HepG2 (cell line): ENCODE data around the gene MRPL38. TPM values are rescaled to one million over a fixed set of nuclear protein-coding genes. Genes with fewer than 3 reads are reported as not detected.

ENCODE experiments used
- BCLAF1 ChIP-seq: fragments of 450-650 bp; IDR thresholded peaks from 2 replicates; pipeline ENCODE4 v1.6.1; 2017; ENCODE audit warnings: mild to moderate bottlenecking
- CHD2 ChIP-seq: IDR thresholded peaks from 2 replicates; pipeline ENCODE4 v1.6.1; 2011; ENCODE audit warnings: low read depth, low read length, improper control_type of control experiment
- GATAD1 ChIP-seq: IDR thresholded peaks from 2 replicates; pipeline ENCODE4 v1.6.1; 2016; ENCODE audit warnings: missing genetic modification reagents, missing compliant biosample characterization
- HNF1A ChIP-seq, 2 experiments: sonication (generic) in 1 of 2; formaldehyde crosslinking in 1 of 2; IDR thresholded peaks; 2 replicates each; pipeline versions ENCODE4 v1.4.0 to v1.6.1; 2016 to 2020; ENCODE audit warnings: borderline replicate concordance in 1 of 2, low read depth in 1 of 2, mild to moderate bottlenecking in 1 of 2, missing genetic modification reagents in 1 of 2
- IKZF1 ChIP-seq: fragments of 450-650 bp; IDR thresholded peaks from 2 replicates; pipeline ENCODE4 v1.7.1; 2016
- KLF6 ChIP-seq: IDR thresholded peaks from 2 replicates; pipeline ENCODE4 v1.8.0; 2016; ENCODE audit warnings: missing biosample characterization, missing genetic modification reagents
- MAF1 ChIP-seq: sonication (generic); formaldehyde crosslinking; IDR thresholded peaks from 2 replicates; pipeline ENCODE4 v1.5.0; 2020; ENCODE audit warnings: missing genetic modification reagents, borderline replicate concordance
- MZF1 ChIP-seq: sonication (generic); formaldehyde crosslinking; IDR thresholded peaks from 2 replicates; pipeline ENCODE4 v1.8.1; 2023; ENCODE audit warnings: mild to moderate bottlenecking, missing genetic modification reagents, borderline replicate concordance
- RFX5 ChIP-seq: IDR thresholded peaks from 2 replicates; pipeline ENCODE4 v1.6.1; 2011; ENCODE audit warnings: low read depth, low read length, improper control_type of control experiment
- SIN3B ChIP-seq: fragments of 150-350 bp; IDR thresholded peaks from 2 replicates; pipeline ENCODE4 v1.6.1; 2014; ENCODE audit warnings: low read length
- ZBTB1 ChIP-seq: sonication (generic); formaldehyde crosslinking; IDR thresholded peaks from 2 replicates; pipeline ENCODE4 v1.4.0; 2020; ENCODE audit warnings: missing genetic modification reagents, borderline replicate concordance
- ZEB1 ChIP-seq: IDR thresholded peaks from 2 replicates; pipeline ENCODE4 v1.6.1; 2012; ENCODE audit warnings: mild to moderate bottlenecking, low read depth, inconsistent platforms; ENCODE audit not compliant: insufficient replicate concordance
- ZKSCAN5 ChIP-seq: sonication (generic); formaldehyde crosslinking; IDR thresholded peaks from 2 replicates; pipeline ENCODE4 v1.5.1; 2020; ENCODE audit warnings: mild to moderate bottlenecking, missing genetic modification reagents
- ZMYM2 ChIP-seq: sonication (generic); formaldehyde crosslinking; IDR thresholded peaks from 2 replicates; pipeline ENCODE4 v1.8.0; 2022; ENCODE audit warnings: mild to moderate bottlenecking, missing genetic modification reagents
- ZNF20 ChIP-seq: sonication (generic); formaldehyde crosslinking; IDR thresholded peaks from 2 replicates; pipeline ENCODE4 v1.4.0; 2020; ENCODE audit warnings: mild to moderate bottlenecking, moderate library complexity, missing genetic modification reagents
- polyA plus RNA-seq, 8 experiments: library from polyadenylated mRNA; depleted of rRNA in 3 of 8; stranded (reverse) in 7 of 8; unstranded in 1 of 8; fragments of >200 nt; fragmentation: Illumina TruSeq in 4 of 8; extraction: Trizol in 4 of 8; gene quantifications; 2 replicates each; pipeline versions ENCODE4 v1.2.1 to v1.2.3, GENCODE V29; 2011 to 2016; ENCODE audit warnings: low read depth in 4 of 8, missing spikeins in 1 of 8, mixed read lengths in 1 of 8; ENCODE audit not compliant: insufficient read depth in 1 of 8
- total RNA-seq, 5 experiments: library from RNA; depleted of rRNA; stranded (reverse); fragments of >200 nt; fragmentation: Illumina TruSeq; extraction: Trizol; gene quantifications; 2 replicates each; pipeline ENCODE4 v1.2.3, GENCODE V29; 2016; ENCODE audit warnings: low read depth in 1 of 5
- TF ChIP-seq, protein P1 (sequence below): sonication (generic); formaldehyde crosslinking; IDR thresholded peaks from 2 replicates; pipeline ENCODE4 v1.4.0; 2020; ENCODE audit warnings: low read depth, missing genetic modification reagents
- TF ChIP-seq, protein P2 (sequence below): sonication (generic); formaldehyde crosslinking; IDR thresholded peaks from 2 replicates; pipeline ENCODE4 v1.9.0; 2022; ENCODE audit warnings: missing genetic modification reagents, mild to moderate bottlenecking, borderline replicate concordance

MRPL38 gene
- total and polyA plus RNA-seq, 2 of the 13 experiments (the other 11 are each of a cell fraction or from before 2014, with no cell fraction given): 83.7 to 125 TPM

DNA sequence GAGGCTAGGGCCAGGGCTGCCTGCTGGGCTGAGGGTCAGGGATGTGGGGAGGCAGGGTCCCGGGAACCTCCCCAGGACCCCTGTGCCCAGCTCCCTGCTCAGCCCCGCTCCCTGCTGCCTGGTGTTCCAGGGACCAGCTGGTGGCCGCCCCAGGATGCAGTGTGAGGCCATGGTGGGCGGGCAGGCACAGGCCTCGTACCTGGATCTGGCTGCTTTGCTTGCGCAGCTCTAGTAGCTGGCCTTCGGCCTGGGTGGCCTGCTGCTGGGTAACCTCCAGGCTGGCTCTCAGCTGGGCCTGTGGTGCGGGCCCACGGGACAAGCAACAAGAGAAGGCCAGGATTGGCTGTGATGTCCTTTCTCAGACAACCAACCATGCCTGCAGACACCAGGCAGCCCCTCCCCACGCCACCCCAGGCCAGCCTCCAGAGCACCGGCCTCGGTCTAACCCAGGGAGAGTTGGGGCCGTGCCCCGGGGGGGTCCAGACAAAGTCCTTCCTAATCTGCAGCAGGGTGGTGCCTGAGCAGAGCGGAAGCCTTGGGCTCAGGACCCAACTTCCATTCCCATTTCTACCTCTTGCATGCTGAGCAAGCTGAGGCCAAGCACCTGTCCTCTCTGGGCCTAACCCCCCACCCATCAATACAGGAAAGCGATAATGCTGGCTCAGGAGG is 12.0 kb downstream of the MRPL38 start (continued):
- TF ChIP-seq IKZF1: no peak
- no peak; the same call in 1 of the 2 replicates for TF ChIP-seq MAF1 (CRISPR knock-in tag)
- no peak for TF ChIP-seq SIN3B
- TF ChIP-seq, protein P1, sequence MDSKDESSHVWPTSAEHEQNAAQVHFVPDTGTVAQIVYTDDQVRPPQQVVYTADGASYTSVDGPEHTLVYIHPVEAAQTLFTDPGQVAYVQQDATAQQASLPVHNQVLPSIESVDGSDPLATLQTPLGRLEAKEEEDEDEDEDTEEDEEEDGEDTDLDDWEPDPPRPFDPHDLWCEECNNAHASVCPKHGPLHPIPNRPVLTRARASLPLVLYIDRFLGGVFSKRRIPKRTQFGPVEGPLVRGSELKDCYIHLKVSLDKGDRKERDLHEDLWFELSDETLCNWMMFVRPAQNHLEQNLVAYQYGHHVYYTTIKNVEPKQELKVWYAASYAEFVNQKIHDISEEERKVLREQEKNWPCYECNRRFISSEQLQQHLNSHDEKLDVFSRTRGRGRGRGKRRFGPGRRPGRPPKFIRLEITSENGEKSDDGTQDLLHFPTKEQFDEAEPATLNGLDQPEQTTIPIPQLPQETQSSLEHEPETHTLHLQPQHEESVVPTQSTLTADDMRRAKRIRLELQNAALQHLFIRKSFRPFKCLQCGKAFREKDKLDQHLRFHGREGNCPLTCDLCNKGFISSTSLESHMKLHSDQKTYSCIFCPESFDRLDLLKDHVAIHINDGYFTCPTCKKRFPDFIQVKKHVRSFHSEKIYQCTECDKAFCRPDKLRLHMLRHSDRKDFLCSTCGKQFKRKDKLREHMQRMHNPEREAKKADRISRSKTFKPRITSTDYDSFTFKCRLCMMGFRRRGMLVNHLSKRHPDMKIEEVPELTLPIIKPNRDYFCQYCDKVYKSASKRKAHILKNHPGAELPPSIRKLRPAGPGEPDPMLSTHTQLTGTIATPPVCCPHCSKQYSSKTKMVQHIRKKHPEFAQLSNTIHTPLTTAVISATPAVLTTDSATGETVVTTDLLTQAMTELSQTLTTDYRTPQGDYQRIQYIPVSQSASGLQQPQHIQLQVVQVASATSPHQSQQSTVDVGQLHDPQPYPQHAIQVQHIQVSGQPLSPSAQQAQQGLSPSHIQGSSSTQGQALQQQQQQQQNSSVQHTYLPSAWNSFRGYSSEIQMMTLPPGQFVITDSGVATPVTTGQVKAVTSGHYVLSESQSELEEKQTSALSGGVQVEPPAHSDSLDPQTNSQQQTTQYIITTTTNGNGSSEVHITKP (CRISPR knock-in tag): no peak
- TF ChIP-seq ZNF20: no peak
- TF ChIP-seq RFX5: no peak
- no peak for TF ChIP-seq CHD2
- TF ChIP-seq ZEB1: peak; percentile 44
- TF ChIP-seq ZBTB1 (CRISPR knock-in tag): no peak
- TF ChIP-seq, protein P2, sequence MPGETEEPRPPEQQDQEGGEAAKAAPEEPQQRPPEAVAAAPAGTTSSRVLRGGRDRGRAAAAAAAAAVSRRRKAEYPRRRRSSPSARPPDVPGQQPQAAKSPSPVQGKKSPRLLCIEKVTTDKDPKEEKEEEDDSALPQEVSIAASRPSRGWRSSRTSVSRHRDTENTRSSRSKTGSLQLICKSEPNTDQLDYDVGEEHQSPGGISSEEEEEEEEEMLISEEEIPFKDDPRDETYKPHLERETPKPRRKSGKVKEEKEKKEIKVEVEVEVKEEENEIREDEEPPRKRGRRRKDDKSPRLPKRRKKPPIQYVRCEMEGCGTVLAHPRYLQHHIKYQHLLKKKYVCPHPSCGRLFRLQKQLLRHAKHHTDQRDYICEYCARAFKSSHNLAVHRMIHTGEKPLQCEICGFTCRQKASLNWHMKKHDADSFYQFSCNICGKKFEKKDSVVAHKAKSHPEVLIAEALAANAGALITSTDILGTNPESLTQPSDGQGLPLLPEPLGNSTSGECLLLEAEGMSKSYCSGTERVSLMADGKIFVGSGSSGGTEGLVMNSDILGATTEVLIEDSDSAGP (CRISPR knock-in tag): peak; percentile 60
- no peak for TF ChIP-seq HNF1A (IDR thresholded peaks at IDR 0.05; ENCODE audit: low read depth)
- peak; percentile 29; the same call in 1 of the 2 replicates for TF ChIP-seq HNF1A (CRISPR knock-in tag; IDR thresholded peaks at IDR 0.05; ENCODE audit: borderline replicate concordance)
- no peak for TF ChIP-seq BCLAF1
- no peak for TF ChIP-seq ZKSCAN5
- no peak for TF ChIP-seq KLF6
- no peak for TF ChIP-seq ZMYM2 (CRISPR knock-in tag)
- no peak for TF ChIP-seq MZF1
- no peak for TF ChIP-seq GATAD1 (CRISPR knock-in tag)
